Liver (tissue), 3 donors: ENCODE data around the gene OTUD3.

ENCODE experiments used
- EGR1 ChIP-seq, 2 donors: IDR thresholded peaks; 2 replicates each; pipeline ENCODE4 v1.6.1; 2016 to 2018; ENCODE audit warnings: antibody characterized with exemption in 2 of 2, low read depth in 2 of 2
- NR2F2 ChIP-seq: IDR thresholded peaks from 2 replicates; pipeline ENCODE4 v1.6.1; 2016; ENCODE audit warnings: antibody characterized with exemption
- RAD21 ChIP-seq, 2 donors: IDR thresholded peaks; 2 replicates each; pipeline ENCODE4 v1.6.1; 2016; ENCODE audit warnings: antibody characterized with exemption in 2 of 2, mild to moderate bottlenecking in 2 of 2
- RXRA ChIP-seq, 2 donors: IDR thresholded peaks; 2 replicates each; pipeline ENCODE4 v1.6.1; 2017 to 2018; ENCODE audit warnings: antibody characterized with exemption in 2 of 2, mild to moderate bottlenecking in 1 of 2
- SP1 ChIP-seq: IDR thresholded peaks from 2 replicates; pipeline ENCODE4 v1.6.1; 2018; ENCODE audit warnings: antibody characterized with exemption, mild to moderate bottlenecking
- TAF1 ChIP-seq: conservative IDR thresholded peaks from 2 replicates; pipeline ENCODE4 v1.6.1; 2016; ENCODE audit warnings: antibody characterized with exemption, mild to moderate bottlenecking
- YY1 ChIP-seq: IDR thresholded peaks from 2 replicates; pipeline ENCODE4 v1.6.1; 2016; ENCODE audit warnings: antibody characterized with exemption, mild to moderate bottlenecking
- TF ChIP-seq, protein P1 (sequence below): fragments of 150-350 bp; IDR thresholded peaks from 2 replicates; pipeline ENCODE4 v1.5.1; 2017; ENCODE audit warnings: improper control_type of control experiment, low read depth, low read length; ENCODE audit not compliant: missing input control
- TF ChIP-seq, protein P2 (sequence below): IDR thresholded peaks from 2 replicates; pipeline ENCODE4 v1.6.1; 2016; ENCODE audit warnings: antibody characterized with exemption
- TF ChIP-seq, protein P3 (sequence below): IDR thresholded peaks from 2 replicates; pipeline ENCODE4 v1.6.1; 2016; ENCODE audit warnings: antibody characterized with exemption
- TF ChIP-seq, protein P4 (sequence below): IDR thresholded peaks from 2 replicates; pipeline ENCODE4 v1.6.1; 2016; ENCODE audit warnings: antibody characterized with exemption, mild to moderate bottlenecking
- TF ChIP-seq, protein P5 (sequence below): IDR thresholded peaks from 2 replicates; pipeline ENCODE4 v1.6.1; 2016; ENCODE audit warnings: antibody characterized with exemption
- donor health status: healthy.
- donor health status: healthy.

DNA sequence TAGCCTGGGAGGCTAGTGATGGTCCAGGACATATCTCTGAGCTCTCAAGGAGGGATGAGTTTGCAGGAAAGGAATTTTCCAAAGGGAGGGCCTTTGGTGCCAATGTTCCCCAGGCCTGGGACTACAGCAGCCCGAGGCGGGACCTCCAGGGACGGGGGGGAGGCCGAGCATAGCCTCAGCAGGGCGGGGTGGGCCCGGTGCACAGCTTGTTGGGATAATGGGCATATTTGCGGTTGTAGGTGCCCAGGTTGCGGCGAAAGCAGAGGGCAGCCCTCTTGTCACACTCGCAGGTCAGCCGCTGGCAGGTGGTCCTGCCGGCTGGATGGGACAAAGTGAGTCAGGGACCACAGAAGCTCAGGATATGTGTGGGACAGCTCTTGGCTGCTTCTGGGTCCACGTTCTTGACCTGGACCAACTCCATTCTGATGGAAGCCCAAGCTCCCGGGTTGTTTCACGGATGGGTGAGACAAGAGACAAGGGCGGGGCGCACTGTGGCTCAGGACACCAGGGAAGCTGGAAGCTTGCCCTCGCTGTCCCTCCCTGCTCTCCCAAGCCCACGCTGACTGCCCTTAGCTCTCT is 38.0 kb downstream of the OTUD3 start:
- TF ChIP-seq EGR1 (IDR thresholded peaks at IDR 0.05; ENCODE audit: low read depth in 2 of 2), result no peak
- TF ChIP-seq, protein P1, sequence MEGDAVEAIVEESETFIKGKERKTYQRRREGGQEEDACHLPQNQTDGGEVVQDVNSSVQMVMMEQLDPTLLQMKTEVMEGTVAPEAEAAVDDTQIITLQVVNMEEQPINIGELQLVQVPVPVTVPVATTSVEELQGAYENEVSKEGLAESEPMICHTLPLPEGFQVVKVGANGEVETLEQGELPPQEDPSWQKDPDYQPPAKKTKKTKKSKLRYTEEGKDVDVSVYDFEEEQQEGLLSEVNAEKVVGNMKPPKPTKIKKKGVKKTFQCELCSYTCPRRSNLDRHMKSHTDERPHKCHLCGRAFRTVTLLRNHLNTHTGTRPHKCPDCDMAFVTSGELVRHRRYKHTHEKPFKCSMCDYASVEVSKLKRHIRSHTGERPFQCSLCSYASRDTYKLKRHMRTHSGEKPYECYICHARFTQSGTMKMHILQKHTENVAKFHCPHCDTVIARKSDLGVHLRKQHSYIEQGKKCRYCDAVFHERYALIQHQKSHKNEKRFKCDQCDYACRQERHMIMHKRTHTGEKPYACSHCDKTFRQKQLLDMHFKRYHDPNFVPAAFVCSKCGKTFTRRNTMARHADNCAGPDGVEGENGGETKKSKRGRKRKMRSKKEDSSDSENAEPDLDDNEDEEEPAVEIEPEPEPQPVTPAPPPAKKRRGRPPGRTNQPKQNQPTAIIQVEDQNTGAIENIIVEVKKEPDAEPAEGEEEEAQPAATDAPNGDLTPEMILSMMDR, result no peak
- TF ChIP-seq, protein P2, sequence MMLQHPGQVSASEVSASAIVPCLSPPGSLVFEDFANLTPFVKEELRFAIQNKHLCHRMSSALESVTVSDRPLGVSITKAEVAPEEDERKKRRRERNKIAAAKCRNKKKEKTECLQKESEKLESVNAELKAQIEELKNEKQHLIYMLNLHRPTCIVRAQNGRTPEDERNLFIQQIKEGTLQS, result no peak
- TF ChIP-seq, protein P3, sequence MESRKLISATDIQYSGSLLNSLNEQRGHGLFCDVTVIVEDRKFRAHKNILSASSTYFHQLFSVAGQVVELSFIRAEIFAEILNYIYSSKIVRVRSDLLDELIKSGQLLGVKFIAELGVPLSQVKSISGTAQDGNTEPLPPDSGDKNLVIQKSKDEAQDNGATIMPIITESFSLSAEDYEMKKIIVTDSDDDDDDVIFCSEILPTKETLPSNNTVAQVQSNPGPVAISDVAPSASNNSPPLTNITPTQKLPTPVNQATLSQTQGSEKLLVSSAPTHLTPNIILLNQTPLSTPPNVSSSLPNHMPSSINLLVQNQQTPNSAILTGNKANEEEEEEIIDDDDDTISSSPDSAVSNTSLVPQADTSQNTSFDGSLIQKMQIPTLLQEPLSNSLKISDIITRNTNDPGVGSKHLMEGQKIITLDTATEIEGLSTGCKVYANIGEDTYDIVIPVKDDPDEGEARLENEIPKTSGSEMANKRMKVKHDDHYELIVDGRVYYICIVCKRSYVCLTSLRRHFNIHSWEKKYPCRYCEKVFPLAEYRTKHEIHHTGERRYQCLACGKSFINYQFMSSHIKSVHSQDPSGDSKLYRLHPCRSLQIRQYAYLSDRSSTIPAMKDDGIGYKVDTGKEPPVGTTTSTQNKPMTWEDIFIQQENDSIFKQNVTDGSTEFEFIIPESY, result no peak
- TF ChIP-seq, protein P4, sequence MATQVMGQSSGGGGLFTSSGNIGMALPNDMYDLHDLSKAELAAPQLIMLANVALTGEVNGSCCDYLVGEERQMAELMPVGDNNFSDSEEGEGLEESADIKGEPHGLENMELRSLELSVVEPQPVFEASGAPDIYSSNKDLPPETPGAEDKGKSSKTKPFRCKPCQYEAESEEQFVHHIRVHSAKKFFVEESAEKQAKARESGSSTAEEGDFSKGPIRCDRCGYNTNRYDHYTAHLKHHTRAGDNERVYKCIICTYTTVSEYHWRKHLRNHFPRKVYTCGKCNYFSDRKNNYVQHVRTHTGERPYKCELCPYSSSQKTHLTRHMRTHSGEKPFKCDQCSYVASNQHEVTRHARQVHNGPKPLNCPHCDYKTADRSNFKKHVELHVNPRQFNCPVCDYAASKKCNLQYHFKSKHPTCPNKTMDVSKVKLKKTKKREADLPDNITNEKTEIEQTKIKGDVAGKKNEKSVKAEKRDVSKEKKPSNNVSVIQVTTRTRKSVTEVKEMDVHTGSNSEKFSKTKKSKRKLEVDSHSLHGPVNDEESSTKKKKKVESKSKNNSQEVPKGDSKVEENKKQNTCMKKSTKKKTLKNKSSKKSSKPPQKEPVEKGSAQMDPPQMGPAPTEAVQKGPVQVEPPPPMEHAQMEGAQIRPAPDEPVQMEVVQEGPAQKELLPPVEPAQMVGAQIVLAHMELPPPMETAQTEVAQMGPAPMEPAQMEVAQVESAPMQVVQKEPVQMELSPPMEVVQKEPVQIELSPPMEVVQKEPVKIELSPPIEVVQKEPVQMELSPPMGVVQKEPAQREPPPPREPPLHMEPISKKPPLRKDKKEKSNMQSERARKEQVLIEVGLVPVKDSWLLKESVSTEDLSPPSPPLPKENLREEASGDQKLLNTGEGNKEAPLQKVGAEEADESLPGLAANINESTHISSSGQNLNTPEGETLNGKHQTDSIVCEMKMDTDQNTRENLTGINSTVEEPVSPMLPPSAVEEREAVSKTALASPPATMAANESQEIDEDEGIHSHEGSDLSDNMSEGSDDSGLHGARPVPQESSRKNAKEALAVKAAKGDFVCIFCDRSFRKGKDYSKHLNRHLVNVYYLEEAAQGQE, result no peak
- TF ChIP-seq NR2F2, result no peak
- TF ChIP-seq TAF1, result no peak
- TF ChIP-seq YY1, result no peak
- TF ChIP-seq RAD21 (IDR thresholded peaks at IDR 0.05), result no peak
- TF ChIP-seq SP1, result no peak
- TF ChIP-seq RXRA (IDR thresholded peaks at IDR 0.05), result no peak
- TF ChIP-seq, protein P5, sequence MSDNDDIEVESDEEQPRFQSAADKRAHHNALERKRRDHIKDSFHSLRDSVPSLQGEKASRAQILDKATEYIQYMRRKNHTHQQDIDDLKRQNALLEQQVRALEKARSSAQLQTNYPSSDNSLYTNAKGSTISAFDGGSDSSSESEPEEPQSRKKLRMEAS, result no peak
